Prostate gland (tissue), 1 donor: ENCODE results near the gene HLA-DQB1.
"Not testable (repeated sequence)": the region's sequence is repeated elsewhere in the genome, so short reads cannot be mapped to it uniquely, and the experiment has no call there.

Experiments used
- POLR2A ChIP-seq: fragments of 450-650 bp; IDR thresholded peaks from one replicate; pipeline ENCODE4 v1.6.1; 2016; ENCODE audit warnings: antibody characterized with exemption, mild to moderate bottlenecking
- POLR2AphosphoS5 ChIP-seq: sonication (generic); formaldehyde crosslinking; IDR thresholded peaks from one replicate; pipeline ENCODE4 v1.6.1; 2017; ENCODE audit warnings: antibody characterized with exemption

- not testable (repeated sequence) for TF ChIP-seq POLR2A, POLR2AphosphoS5
Measured at GRCh38 chr6:32629793-32630192, 36.7 kb downstream of the HLA-DQB1 start.
